HEK293T (cell line): Measurements from ENCODE around the gene BFSP2.

Source experiments
- CTCF ChIA-PET: fragments of 350-600 bp; formaldehyde crosslinking; extraction: SDS; loops from one replicate; lab custom pipeline; 2021; ENCODE audit warnings: antibody characterized with exemption, inconsistent platforms; lab: Yijun Ruan, JAX
- POLR2A ChIA-PET: fragments of 350-600 bp; formaldehyde crosslinking; extraction: SDS; loops from one replicate; lab custom pipeline; 2020; ENCODE audit warnings: antibody characterized with exemption, inconsistent platforms; lab: Yijun Ruan, JAX
- DNase-seq: peaks from one replicate; pipeline ENCODE4 v3.0.0; 2012; ENCODE audit warnings: mixed read lengths; ENCODE audit errors: extremely low spot score
- ARNT ChIP-seq: fragments of 450-650 bp; IDR thresholded peaks from 2 replicates; pipeline ENCODE4 v1.6.1; 2017; ENCODE audit warnings: mild to moderate bottlenecking
- BHLHE40 ChIP-seq: fragments of 450-650 bp; IDR thresholded peaks from 2 replicates; pipeline ENCODE4 v1.6.1; 2016; ENCODE audit warnings: mild to moderate bottlenecking, moderate library complexity, borderline replicate concordance
- CTBP1 ChIP-seq: fragments of 450-650 bp; IDR thresholded peaks from 2 replicates; pipeline ENCODE4 v1.6.1; 2016; ENCODE audit warnings: borderline replicate concordance
- ELF4 ChIP-seq: fragments of 450-650 bp; IDR thresholded peaks from 2 replicates; pipeline ENCODE4 v1.6.1; 2017; ENCODE audit warnings: antibody characterized with exemption
- FOXA1 ChIP-seq: fragments of 450-650 bp; IDR thresholded peaks from 2 replicates; pipeline ENCODE4 v1.6.1; 2016; ENCODE audit warnings: mild to moderate bottlenecking
- FOXK2 ChIP-seq: fragments of 450-650 bp; IDR thresholded peaks from 2 replicates; pipeline ENCODE4 v1.6.1; 2016; ENCODE audit warnings: mild to moderate bottlenecking
- FOXM1 ChIP-seq: fragments of 450-650 bp; IDR thresholded peaks from 2 replicates; pipeline ENCODE4 v1.6.1; 2017; ENCODE audit warnings: mild to moderate bottlenecking, borderline replicate concordance
- HDGF ChIP-seq: fragments of 450-650 bp; IDR thresholded peaks from 2 replicates; pipeline ENCODE4 v1.6.1; 2017; ENCODE audit warnings: antibody characterized with exemption, borderline replicate concordance
- L3MBTL2 ChIP-seq: fragments of 450-650 bp; conservative IDR thresholded peaks from 2 replicates; pipeline ENCODE4 v1.6.1; 2016; ENCODE audit warnings: mild to moderate bottlenecking
- LEF1 ChIP-seq: fragments of 450-650 bp; IDR thresholded peaks from 2 replicates; pipeline ENCODE4 v1.6.1; 2017; ENCODE audit warnings: mild to moderate bottlenecking, borderline replicate concordance
- NFRKB ChIP-seq: fragments of 450-650 bp; IDR thresholded peaks from 2 replicates; pipeline ENCODE4 v1.6.1; 2016; ENCODE audit warnings: mild to moderate bottlenecking, moderate library complexity
- PKNOX1 ChIP-seq: fragments of 450-650 bp; IDR thresholded peaks from 2 replicates; pipeline ENCODE4 v1.6.1; 2016
- SP1 ChIP-seq: fragments of 450-650 bp; IDR thresholded peaks from 2 replicates; pipeline ENCODE4 v1.6.1; 2017
- SUZ12 ChIP-seq: fragments of 450-650 bp; IDR thresholded peaks from 2 replicates; pipeline ENCODE4 v1.6.1; 2016; ENCODE audit warnings: mild to moderate bottlenecking
- TARDBP ChIP-seq: fragments of 450-650 bp; IDR thresholded peaks from 2 replicates; pipeline ENCODE4 v1.6.1; 2016
- ZNF384 ChIP-seq: fragments of 450-650 bp; IDR thresholded peaks from 2 replicates; pipeline ENCODE4 v1.6.1; 2016

BFSP2 gene

DNA sequence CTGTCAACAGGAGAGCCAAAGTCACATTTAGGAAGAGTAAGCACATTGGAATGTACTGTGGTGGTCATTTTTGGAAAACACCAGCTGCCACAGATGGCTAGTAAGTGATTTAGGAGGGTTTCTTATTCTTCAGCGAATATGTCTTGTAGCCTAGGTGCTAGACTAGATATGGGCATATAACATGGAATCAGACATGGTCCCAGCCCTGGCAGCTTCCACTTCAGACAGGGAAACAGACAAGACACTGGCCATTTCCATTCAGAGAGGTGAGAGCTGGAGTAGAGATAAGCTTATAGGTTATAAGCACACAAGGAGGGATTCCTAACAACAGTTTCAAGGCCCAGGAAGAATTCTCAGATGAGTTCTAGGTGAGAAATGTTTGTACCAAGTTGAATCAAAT, 28.2 kb upstream of the BFSP2 start:
- ChIA-PET POLR2A (no interaction called here), CTCF (interaction anchor here (1.0 to 1.5 kb wide), 2 partner anchors 331 to 640 kb away, joined by 3 to 4 read pairs; no protein-coding TSS in a partner anchor)
- no peak for DNase-seq
- no peak for TF ChIP-seq HDGF
- TF ChIP-seq CTBP1, result no peak
- no peak for TF ChIP-seq ELF4
- TF ChIP-seq SP1, result no peak
- TF ChIP-seq LEF1, result no peak
- no peak for TF ChIP-seq ARNT

DNA sequence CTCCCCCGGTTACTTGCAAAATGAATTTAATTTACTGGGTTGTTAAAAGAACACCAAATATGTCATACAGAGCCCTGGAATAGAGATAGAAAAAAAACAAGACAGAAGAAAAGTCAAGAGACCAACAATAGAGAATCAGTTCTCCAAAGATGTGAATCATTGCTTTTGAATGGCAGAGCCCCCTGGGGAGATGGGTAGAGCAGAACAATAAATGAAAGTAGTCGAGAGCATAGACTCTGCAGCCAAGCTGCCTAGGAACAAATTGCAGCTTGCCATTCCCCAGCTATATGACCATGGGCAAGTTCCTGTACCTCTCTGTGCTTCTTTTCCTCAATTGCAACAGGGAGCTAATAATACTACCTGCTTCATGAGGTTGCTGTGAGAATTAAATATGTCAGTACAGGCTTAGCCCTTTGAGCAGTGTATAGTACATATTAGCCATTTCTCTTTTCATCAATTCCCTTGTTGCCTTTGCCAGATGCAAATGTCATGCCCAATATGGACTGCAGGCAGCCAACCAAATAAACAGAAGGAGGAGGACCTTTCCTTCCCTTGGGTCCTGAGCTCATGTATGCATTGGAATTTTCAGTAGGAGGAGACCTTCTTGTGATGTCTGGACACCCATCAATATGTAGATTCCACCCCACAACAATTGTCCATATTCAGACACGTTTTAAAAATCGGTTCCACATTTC, 25.0 kb upstream of the BFSP2 start:
- DNase-seq, result no peak
- ChIA-PET CTCF (interaction anchor here (0.6 to 1.3 kb wide), 3 partner anchors 36 to 334 kb away, joined by 4 to 5 read pairs (median 4); no protein-coding TSS in a partner anchor), POLR2A (no interaction called here)
- TF ChIP-seq PKNOX1 (no peak), FOXA1 (no peak), TARDBP (no peak), CTBP1 (no peak), BHLHE40 (no peak), FOXM1 (no peak), FOXK2 (no peak), L3MBTL2 (no peak), NFRKB (no peak), ELF4 (no peak), HDGF (no peak), ARNT (no peak), SP1 (no peak)

DNA sequence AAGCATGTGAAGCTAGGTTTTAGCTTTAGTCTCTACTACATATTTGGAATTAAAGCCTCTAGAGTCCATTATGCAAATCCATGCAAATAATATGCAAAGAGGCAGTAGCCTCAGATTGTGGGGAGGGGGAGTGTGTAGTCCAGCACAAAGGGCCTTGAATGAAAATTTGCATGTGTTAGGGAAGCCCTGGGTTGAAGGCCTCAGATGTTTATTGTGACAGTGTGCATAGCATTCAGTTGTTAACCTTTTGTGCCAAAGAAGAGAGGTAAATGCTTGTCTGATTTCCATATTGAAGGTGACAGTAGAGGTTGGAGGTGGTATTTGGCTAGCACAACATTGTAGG, 24.5 kb upstream of the BFSP2 start:
- POLR2A ChIA-PET, result no interaction called here
- no peak for DNase-seq
- CTCF ChIA-PET, result interaction anchor here (0.6 to 1.3 kb wide), 4 partner anchors 9 to 334 kb away, joined by 3 to 5 read pairs (median 4); no protein-coding TSS in a partner anchor
- TF ChIP-seq LEF1, result no peak
- TF ChIP-seq ARNT, result no peak
- TF ChIP-seq NFRKB, result no peak
- no peak for TF ChIP-seq FOXA1
- no peak for TF ChIP-seq ZNF384
- TF ChIP-seq FOXM1, result no peak
- TF ChIP-seq PKNOX1, result no peak
- no peak for TF ChIP-seq BHLHE40
- TF ChIP-seq TARDBP, result no peak
- TF ChIP-seq HDGF, result no peak
- TF ChIP-seq FOXK2, result no peak
- TF ChIP-seq SP1, result no peak

- DNase-seq, result no peak
- ChIA-PET POLR2A (no interaction called here), CTCF (interaction anchor here (1.9 kb wide), 1 partner anchor 335 kb away, joined by 5 read pairs; no protein-coding TSS in a partner anchor)
- TF ChIP-seq BHLHE40 (no peak), LEF1 (no peak), FOXA1 (no peak), FOXM1 (no peak), L3MBTL2 (no peak), SP1 (no peak), PKNOX1 (no peak), TARDBP (no peak), CTBP1 (no peak), ZNF384 (no peak), NFRKB (no peak), ARNT (no peak), SUZ12 (no peak), HDGF (no peak), FOXK2 (no peak), ELF4 (no peak)
These were observed 23.0 kb upstream of the BFSP2 start for GRCh38 chr3:133376810-133377209.

DNA sequence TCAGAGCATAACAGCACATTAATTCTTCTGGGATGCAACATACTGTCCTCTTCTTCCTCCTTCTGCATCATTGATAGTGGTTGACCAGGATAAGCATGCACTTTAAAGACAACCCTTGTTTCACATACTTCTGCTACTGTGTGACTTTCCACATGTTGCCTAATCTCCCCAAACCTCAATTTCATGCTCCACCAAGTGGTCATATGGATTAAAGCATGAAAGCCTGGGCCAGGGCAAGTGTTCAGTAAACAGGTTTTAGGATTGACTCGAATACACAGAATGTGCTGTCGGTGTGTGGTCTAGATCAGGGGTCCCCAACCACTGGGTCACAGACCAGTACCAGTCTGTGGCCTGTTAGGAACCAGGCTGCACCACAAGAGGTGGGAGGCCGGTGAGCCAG, 22.5 kb upstream of the BFSP2 start:
- CTCF ChIA-PET, result interaction anchor here (1.9 kb wide), 1 partner anchor 335 kb away, joined by 5 read pairs; no protein-coding TSS in a partner anchor
- POLR2A ChIA-PET, result no interaction called here
- DNase-seq, result peak; percentile 33

More for the DNA sequence above, 22.5 kb upstream of the BFSP2 start:
- no peak for TF ChIP-seq ELF4
- no peak for TF ChIP-seq FOXK2
- TF ChIP-seq NFRKB, result no peak
- TF ChIP-seq LEF1, result no peak
- TF ChIP-seq SUZ12, result no peak
- TF ChIP-seq SP1, result no peak
- TF ChIP-seq FOXA1, result no peak
- TF ChIP-seq PKNOX1, result no peak
- TF ChIP-seq ZNF384, result no peak
- TF ChIP-seq CTBP1, result no peak
- TF ChIP-seq L3MBTL2, result no peak
- no peak for TF ChIP-seq BHLHE40
- no peak for TF ChIP-seq TARDBP
- no peak for TF ChIP-seq ARNT
- no peak for TF ChIP-seq HDGF
- no peak for TF ChIP-seq FOXM1
